ENCODE measurements around the gene KIAA1217. TPM values are rescaled to one million over a fixed set of nuclear protein-coding genes. Genes with fewer than 3 reads are reported as not detected.

KIAA1217 gene
- total RNA-seq, 1 donor from 2014 or later: 18.9 TPM

DNA sequence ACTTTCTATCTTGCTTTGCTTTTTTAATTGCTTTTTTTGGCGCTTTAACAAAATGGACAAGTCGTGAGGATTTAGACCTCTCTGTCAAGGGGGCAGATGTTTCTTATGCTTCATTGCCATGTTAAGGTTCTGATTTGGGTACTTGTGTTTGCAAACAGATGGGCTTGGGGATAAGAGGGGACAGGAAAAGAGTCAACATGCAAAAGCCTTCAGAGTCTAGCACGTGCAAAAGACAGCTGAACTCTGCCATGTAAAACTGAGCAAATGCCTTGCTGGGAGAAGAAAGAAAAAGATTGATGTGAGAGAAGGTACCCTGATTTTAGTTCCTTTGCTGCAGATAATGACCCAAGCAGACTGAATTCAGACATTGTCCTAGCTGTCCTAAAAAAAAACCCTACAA is 173.1 kb downstream of the KIAA1217 start:
- TF ChIP-seq, protein P1, sequence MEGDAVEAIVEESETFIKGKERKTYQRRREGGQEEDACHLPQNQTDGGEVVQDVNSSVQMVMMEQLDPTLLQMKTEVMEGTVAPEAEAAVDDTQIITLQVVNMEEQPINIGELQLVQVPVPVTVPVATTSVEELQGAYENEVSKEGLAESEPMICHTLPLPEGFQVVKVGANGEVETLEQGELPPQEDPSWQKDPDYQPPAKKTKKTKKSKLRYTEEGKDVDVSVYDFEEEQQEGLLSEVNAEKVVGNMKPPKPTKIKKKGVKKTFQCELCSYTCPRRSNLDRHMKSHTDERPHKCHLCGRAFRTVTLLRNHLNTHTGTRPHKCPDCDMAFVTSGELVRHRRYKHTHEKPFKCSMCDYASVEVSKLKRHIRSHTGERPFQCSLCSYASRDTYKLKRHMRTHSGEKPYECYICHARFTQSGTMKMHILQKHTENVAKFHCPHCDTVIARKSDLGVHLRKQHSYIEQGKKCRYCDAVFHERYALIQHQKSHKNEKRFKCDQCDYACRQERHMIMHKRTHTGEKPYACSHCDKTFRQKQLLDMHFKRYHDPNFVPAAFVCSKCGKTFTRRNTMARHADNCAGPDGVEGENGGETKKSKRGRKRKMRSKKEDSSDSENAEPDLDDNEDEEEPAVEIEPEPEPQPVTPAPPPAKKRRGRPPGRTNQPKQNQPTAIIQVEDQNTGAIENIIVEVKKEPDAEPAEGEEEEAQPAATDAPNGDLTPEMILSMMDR (IDR thresholded peaks at IDR 0.05; ENCODE audit: insufficient read depth, low read length, poor library complexity, severe bottlenecking): no peak
- H3K4me3 ChIP-seq (ENCODE audit: low read depth, low read length): no peak overlapping the region
- H3K27me3 ChIP-seq (ENCODE audit: control insufficient read depth, insufficient read depth, low read length): no peaks in the 10 kb centered on the region
- no peaks in the 10 kb centered on the region for H3K36me3 ChIP-seq (ENCODE audit: control insufficient read depth, insufficient read depth, low read length)
- DNase-seq (ENCODE audit: low read depth): no peak

DNA sequence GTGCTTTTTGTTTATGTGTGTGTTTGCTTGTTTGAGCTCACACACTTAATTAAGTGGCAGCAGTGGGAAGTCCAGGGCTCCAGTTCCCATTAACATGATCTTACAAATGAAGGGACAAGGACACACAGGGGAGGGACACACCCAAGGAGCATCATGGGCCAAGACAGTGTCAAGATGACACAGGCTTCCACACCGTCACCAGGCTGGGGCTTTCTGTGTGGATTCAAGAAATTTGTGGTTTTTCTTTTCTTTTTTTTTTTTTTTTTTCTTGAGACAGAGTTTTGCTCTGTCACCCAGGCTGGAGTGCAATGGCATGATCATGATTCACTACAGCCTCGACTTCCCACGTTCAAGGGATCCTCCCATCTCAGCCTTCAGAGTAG is 173.6 kb downstream of the KIAA1217 start:
- H3K27me3 ChIP-seq (ENCODE audit: control insufficient read depth, insufficient read depth, low read length): no peaks in the 10 kb centered on the region
- no peak overlapping the region for H3K4me3 ChIP-seq (ENCODE audit: low read depth, low read length)
- TF ChIP-seq, protein P1 (IDR thresholded peaks at IDR 0.05; ENCODE audit: insufficient read depth, low read length, poor library complexity, severe bottlenecking): no peak
- no peaks in the 10 kb centered on the region for H3K36me3 ChIP-seq (ENCODE audit: control insufficient read depth, insufficient read depth, low read length)
- DNase-seq (ENCODE audit: low read depth): no peak

DNA sequence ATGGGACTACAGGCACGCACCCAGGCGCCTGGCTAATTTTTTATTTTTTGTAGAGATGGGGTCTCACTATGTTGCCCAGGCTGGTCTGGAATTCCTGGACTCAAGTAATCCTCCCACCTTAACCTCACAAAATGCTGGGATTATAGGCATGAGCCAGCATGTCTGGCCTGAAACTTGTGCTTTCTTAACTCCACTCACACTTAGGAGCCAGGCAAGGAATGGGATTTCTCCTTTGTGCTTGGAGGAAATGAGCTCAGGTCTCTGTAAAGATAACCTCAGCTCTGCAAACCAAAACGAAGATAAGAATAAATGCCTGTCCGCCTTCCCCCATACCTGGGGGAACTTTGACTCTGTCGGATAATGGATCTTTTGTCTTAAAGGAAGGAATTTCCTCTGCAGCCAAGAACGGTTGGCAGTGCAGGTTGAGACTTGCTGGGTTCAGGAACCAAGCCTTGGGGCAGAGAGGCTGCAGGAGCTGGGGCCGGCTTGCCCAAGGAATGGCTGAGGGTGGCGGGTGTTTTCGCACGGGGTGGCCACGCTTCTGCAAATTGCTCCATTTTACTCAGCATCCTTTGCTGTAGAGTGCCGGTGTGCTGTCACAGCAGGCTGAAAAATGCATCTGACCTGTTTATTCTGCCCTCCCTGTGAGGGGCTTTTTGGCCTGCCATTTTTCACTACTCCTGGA is 174.2 kb downstream of the KIAA1217 start:
- no peak for DNase-seq (ENCODE audit: low read depth)
- no peak overlapping the region for H3K4me3 ChIP-seq (ENCODE audit: low read depth, low read length)
- H3K27me3 ChIP-seq (ENCODE audit: control insufficient read depth, insufficient read depth, low read length): no peaks in the 10 kb centered on the region
- H3K36me3 ChIP-seq (ENCODE audit: control insufficient read depth, insufficient read depth, low read length): no peaks in the 10 kb centered on the region
- TF ChIP-seq, protein P1 (IDR thresholded peaks at IDR 0.05; ENCODE audit: insufficient read depth, low read length, poor library complexity, severe bottlenecking): no peak

DNA sequence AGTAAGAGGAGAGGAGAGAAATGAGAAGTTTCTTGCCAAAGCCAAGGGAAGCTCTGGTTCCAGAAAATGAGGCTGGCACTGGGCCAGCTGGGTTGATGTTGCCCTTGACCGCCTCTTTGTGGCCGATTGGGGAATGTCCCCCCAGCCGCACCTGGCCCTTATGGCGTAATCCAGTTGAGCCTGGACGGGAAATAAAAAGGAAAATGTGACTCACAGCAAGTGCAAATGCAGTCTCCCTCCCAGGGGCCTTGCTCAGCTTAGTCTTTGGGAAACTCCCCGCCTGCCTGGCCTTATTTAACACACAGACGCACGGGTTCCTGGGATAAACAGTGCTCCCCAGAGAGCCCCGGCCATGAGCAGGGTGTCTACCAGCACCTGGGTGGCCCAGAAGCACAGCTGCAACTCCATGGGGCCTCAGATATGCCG is 174.8 kb downstream of the KIAA1217 start:
- no peaks in the 10 kb centered on the region for H3K27me3 ChIP-seq (ENCODE audit: control insufficient read depth, insufficient read depth, low read length)
- peak; percentile 92 for DNase-seq (ENCODE audit: low read depth)
- H3K4me3 ChIP-seq (ENCODE audit: low read depth, low read length): no peak overlapping the region
- H3K36me3 ChIP-seq (ENCODE audit: control insufficient read depth, insufficient read depth, low read length): no peaks in the 10 kb centered on the region
- TF ChIP-seq, protein P1 (IDR thresholded peaks at IDR 0.05; ENCODE audit: insufficient read depth, low read length, poor library complexity, severe bottlenecking): peak; percentile 74

DNA sequence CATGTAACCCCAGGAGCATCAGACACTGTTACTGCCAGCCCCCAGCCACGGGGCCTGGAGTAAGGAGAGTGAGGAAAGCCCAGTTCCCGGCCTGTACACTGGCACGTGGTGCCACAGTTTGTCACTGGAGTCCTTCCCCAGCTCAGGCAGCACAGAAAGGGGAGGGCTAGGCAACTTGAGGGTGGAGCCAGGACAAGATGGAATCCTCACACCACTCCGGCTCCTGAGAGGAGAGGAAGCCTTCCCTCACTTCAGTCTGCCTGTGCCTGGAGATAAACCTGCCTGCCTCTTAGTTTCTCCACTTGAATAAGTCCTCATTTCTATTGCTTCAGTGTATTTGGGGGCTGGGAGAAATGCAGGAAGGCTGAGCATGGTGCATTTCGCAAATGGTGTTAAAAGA is 176.0 kb downstream of the KIAA1217 start:
- H3K27me3 ChIP-seq (ENCODE audit: control insufficient read depth, insufficient read depth, low read length): no peaks in the 10 kb centered on the region
- TF ChIP-seq, protein P1 (IDR thresholded peaks at IDR 0.05; ENCODE audit: insufficient read depth, low read length, poor library complexity, severe bottlenecking): no peak
- no peak overlapping the region for H3K4me3 ChIP-seq (ENCODE audit: low read depth, low read length)
- no peak for DNase-seq (ENCODE audit: low read depth)
- no peaks in the 10 kb centered on the region for H3K36me3 ChIP-seq (ENCODE audit: control insufficient read depth, insufficient read depth, low read length)

DNA sequence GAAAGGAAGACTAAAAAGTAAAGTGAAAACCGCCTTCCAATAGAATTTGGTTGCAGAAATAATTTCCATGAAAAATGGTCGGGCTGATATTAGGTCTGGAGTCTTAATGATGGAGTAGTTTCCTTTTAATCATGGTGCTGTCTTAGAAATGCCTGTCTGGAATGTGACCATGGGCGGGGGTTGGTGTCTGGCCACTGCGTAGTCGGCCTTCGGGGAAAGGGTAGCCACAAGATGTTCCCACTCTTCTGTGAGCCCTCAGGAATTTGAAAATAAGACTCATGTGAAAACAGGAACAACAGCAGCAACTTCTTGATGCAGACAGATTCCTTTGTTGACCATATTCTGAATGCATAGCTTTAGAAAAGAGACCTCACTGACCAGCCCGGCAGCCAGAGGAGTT is 176.8 kb downstream of the KIAA1217 start:
- no peaks in the 10 kb centered on the region for H3K27me3 ChIP-seq (ENCODE audit: control insufficient read depth, insufficient read depth, low read length)
- H3K36me3 ChIP-seq (ENCODE audit: control insufficient read depth, insufficient read depth, low read length): no peaks in the 10 kb centered on the region
- TF ChIP-seq, protein P1 (IDR thresholded peaks at IDR 0.05; ENCODE audit: insufficient read depth, low read length, poor library complexity, severe bottlenecking): no peak
- DNase-seq (ENCODE audit: low read depth): no peak
- no peak overlapping the region for H3K4me3 ChIP-seq (ENCODE audit: low read depth, low read length)
